ENCODE results near the gene RBBP4.
"Not testable (repeated sequence)": the region's sequence is repeated elsewhere in the genome, so short reads cannot be mapped to it uniquely, and the experiment has no call there.

The RBBP4 gene

DNA sequence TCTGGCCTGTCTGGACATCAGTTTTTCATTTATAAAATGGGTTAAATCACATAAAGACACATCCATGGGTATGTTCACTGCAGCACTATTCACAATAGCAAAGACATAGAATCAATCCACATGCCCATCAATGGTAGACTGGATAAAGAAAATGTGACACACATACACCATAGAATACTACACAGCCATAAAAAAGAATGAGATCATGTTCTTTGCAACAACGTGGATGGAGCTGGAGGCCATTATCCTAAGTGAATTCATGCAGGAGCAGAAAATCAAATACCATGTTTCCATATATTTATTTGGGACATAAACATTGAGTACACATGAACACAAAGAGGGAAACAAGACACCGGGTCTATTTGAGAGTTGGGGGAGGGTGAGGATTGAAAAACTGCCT lies 28.8 kb upstream of the RBBP4 start:
- H3K27ac ChIP-seq (ENCODE audit: low read depth in 2 of 2, low read length in 2 of 2), result no peak overlapping the region

DNA sequence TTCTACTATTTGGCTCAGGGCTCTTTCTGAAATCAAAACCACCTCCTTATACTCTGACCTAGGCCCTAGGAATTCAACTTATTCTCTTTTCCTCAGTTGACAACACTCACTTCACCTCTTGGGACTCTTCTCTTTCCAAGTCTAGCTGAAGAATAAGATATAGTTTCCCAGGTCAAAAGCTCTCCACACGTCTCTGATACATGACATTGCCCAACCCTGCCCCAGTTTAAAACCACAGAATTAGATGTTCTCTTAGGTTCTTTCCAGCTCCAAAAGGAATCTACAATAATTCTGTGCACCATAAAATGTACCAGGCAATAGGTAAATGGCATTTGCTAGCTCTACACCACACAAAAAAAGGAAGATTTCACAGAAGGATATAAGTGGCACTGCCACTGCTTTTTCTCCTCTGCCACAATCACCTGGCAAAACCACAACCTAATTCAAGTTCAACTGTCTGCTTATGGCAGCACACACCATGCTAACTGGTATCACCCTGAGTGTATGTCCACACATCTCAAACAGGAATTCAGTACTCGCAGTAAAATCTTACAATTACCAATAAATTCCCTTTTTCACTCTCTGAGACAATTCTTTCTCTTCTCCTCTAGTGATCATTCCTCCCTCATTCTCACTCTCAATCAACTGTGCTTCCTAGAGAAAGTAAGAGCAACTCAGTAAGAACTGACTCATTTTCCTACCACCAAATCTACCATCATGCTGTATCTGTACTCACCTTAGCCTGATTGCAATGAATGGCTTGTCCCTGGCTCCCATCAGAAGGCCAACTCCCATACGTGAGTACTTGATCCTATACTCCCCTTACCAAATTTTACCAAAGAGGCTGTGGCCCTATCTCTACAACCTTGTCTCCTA lies 28.0 kb upstream of the RBBP4 start:
- Histone ChIP-seq H3K4me1 (ENCODE audit: control insufficient read depth in 2 of 2, insufficient read depth in 2 of 2, low read length in 2 of 2) (no peaks in the 10 kb centered on the region), H3K27me3 (ENCODE audit: control insufficient read depth in 2 of 2, insufficient read depth in 2 of 2, low read length in 2 of 2) (no peaks in the 10 kb centered on the region), H3K4me3 (ENCODE audit: low read length in 2 of 2) (no peak overlapping the region), H3K9me3 (ENCODE audit: control insufficient read depth in 2 of 2, low read length in 2 of 2) (no peaks in the 10 kb centered on the region), H3K27ac (ENCODE audit: low read depth in 2 of 2, low read length in 2 of 2) (no peak overlapping the region), H3K9ac (ENCODE audit: low read depth in 1 of 2, low read length in 2 of 2) (no peak overlapping the region), H3K36me3 (ENCODE audit: control insufficient read depth in 2 of 2, insufficient read depth in 2 of 2, low read length in 2 of 2) (peaks cover 5 to 6% of the 10 kb centered on the region in 2 donors)

More for the DNA sequence above, 28.8 kb upstream of the RBBP4 start:
- Histone ChIP-seq H3K9me3 (ENCODE audit: control insufficient read depth in 2 of 2, low read length in 2 of 2) (no peaks in the 10 kb centered on the region), H3K4me3 (ENCODE audit: low read length in 2 of 2) (no peak overlapping the region), H3K36me3 (ENCODE audit: control insufficient read depth in 2 of 2, insufficient read depth in 2 of 2, low read length in 2 of 2) (peaks cover 4 to 5% of the 10 kb centered on the region in 2 donors), H3K4me1 (ENCODE audit: control insufficient read depth in 2 of 2, insufficient read depth in 2 of 2, low read length in 2 of 2) (no peaks in the 10 kb centered on the region), H3K9ac (ENCODE audit: low read depth in 1 of 2, low read length in 2 of 2) (no peak overlapping the region), H3K27me3 (ENCODE audit: control insufficient read depth in 2 of 2, insufficient read depth in 2 of 2, low read length in 2 of 2) (no peaks in the 10 kb centered on the region)

DNA sequence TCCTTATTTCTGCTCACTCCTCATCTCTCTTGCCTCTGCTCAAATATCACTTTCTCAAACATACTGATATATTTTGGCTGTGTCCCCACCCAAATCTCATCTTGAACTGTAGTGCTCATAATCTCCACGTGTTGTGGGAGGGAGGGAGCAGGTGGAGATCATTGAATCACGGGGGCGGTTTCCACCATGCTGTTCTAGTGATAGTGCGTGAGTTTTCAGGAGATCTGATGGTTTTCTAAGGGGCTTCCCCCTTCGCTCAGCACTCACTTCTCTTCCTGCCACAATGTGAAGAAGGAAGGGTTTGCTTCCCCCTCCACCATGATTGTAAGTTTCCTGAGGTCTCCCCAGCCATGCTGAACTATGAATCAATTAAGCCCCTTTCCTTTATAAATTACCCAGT lies 27.2 kb upstream of the RBBP4 start:
- H3K9me3 ChIP-seq (ENCODE audit: control insufficient read depth in 2 of 2, low read length in 2 of 2), result no peaks in the 10 kb centered on the region

DNA sequence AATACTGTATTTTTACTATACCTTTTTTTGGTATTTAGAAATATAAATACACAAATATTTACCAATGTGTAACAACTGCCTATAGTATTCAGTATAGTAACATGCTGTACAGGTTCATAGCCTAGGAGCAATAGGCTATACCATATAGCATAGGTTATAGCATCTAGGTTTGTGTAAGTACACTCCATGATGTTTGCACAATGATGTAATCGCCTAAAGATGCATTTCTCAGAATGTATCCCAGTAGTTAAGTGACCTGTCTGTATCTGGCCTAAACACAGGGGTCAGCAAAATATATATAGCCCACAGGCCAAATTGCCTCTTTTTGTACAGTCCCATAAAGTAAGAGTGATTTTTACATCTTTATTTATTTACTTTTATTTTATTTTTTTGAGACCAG lies 24.8 kb upstream of the RBBP4 start:
- H3K9ac ChIP-seq (ENCODE audit: low read depth in 1 of 2, low read length in 2 of 2), result no peak overlapping the region
- no peaks in the 10 kb centered on the region for H3K4me1 ChIP-seq (ENCODE audit: control insufficient read depth in 2 of 2, insufficient read depth in 2 of 2, low read length in 2 of 2)
- peaks cover 9 to 16% of the 10 kb centered on the region in 2 donors for H3K36me3 ChIP-seq (ENCODE audit: control insufficient read depth in 2 of 2, insufficient read depth in 2 of 2, low read length in 2 of 2)
- H3K4me3 ChIP-seq (ENCODE audit: low read length in 2 of 2), result no peak overlapping the region
- H3K9me3 ChIP-seq (ENCODE audit: control insufficient read depth in 2 of 2, low read length in 2 of 2), result no peaks in the 10 kb centered on the region
- no peaks in the 10 kb centered on the region for H3K27me3 ChIP-seq (ENCODE audit: control insufficient read depth in 2 of 2, insufficient read depth in 2 of 2, low read length in 2 of 2)
- H3K27ac ChIP-seq (ENCODE audit: low read depth in 2 of 2, low read length in 2 of 2), result no peak overlapping the region

More for the DNA sequence above, 27.2 kb upstream of the RBBP4 start:
- H3K9ac ChIP-seq (ENCODE audit: low read depth in 1 of 2, low read length in 2 of 2), result no peak overlapping the region
- no peak overlapping the region for H3K27ac ChIP-seq (ENCODE audit: low read depth in 2 of 2, low read length in 2 of 2)
- peaks cover 6 to 8% of the 10 kb centered on the region in 2 donors for H3K36me3 ChIP-seq (ENCODE audit: control insufficient read depth in 2 of 2, insufficient read depth in 2 of 2, low read length in 2 of 2)
- no peaks in the 10 kb centered on the region for H3K27me3 ChIP-seq (ENCODE audit: control insufficient read depth in 2 of 2, insufficient read depth in 2 of 2, low read length in 2 of 2)
- no peak overlapping the region for H3K4me3 ChIP-seq (ENCODE audit: low read length in 2 of 2)
- H3K4me1 ChIP-seq (ENCODE audit: control insufficient read depth in 2 of 2, insufficient read depth in 2 of 2, low read length in 2 of 2), result no peaks in the 10 kb centered on the region

DNA sequence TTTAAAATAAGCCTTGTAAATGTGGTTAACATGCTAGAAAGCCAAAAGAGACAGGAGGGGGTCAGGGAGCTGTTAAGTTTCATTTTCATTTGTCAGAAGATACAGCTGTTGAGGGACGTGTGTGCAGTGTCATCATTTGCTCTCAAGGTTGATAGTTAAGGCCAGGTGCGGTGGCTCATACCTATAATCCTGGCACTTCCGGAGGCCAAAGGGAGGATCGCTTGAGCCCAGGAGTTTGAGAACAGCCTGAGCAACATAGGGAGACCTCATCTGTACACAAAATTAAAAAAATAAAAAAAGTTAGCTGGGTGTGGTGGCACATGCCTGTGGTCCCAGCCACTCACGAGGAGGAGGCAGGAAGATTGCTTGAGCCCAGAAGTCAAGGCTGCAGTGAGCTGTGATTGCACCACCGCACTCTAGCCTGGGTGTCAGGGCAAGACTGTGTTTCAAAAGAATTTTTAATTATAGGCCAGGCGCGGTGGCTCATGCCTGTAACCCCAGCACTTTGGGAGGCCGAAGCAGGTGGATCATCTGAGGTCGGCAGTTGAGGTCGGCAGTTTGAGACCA lies 23.3 kb upstream of the RBBP4 start:
- Histone ChIP-seq H3K27ac (ENCODE audit: low read depth in 2 of 2, low read length in 2 of 2) (peak overlapping the region in 1 of 2 donors; percentile 17), H3K4me3 (ENCODE audit: low read length in 2 of 2) (no peak overlapping the region), H3K4me1 (ENCODE audit: control insufficient read depth in 2 of 2, insufficient read depth in 2 of 2, low read length in 2 of 2) (no peaks in the 10 kb centered on the region), H3K27me3 (ENCODE audit: control insufficient read depth in 2 of 2, insufficient read depth in 2 of 2, low read length in 2 of 2) (no peaks in the 10 kb centered on the region), H3K9me3 (ENCODE audit: control insufficient read depth in 2 of 2, low read length in 2 of 2) (no peaks in the 10 kb centered on the region), H3K9ac (ENCODE audit: low read depth in 1 of 2, low read length in 2 of 2) (no peak overlapping the region), H3K36me3 (ENCODE audit: control insufficient read depth in 2 of 2, insufficient read depth in 2 of 2, low read length in 2 of 2) (peaks cover 10 to 20% of the 10 kb centered on the region in 2 donors)

DNA sequence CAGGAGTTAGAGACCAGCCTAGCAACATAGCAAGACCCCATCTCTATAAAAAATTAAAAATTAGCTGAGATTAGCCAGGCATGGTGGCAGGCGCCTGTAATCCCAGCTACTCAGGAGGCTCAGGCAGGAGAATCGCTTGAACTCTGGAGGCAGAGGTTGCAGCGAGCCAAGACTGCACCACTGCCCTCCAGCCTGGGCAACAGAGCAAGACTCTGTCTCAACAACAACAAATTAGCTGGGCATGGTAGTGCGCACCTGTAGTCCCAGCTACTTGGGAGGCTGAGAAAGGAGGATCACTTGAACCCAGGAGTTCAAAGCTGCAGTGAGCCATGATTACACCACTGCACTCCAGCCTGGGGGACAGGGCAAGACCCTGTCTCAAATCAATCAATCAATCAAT lies 20.8 kb upstream of the RBBP4 start:
- not testable (repeated sequence) for H3K27me3 ChIP-seq (ENCODE audit: control insufficient read depth in 2 of 2, insufficient read depth in 2 of 2, low read length in 2 of 2); H3K9ac ChIP-seq (ENCODE audit: low read depth in 1 of 2, low read length in 2 of 2); H3K27ac ChIP-seq (ENCODE audit: low read depth in 2 of 2, low read length in 2 of 2); H3K4me1 ChIP-seq (ENCODE audit: control insufficient read depth in 2 of 2, insufficient read depth in 2 of 2, low read length in 2 of 2); H3K4me3 ChIP-seq (ENCODE audit: low read length in 2 of 2); H3K9me3 ChIP-seq (ENCODE audit: control insufficient read depth in 2 of 2, low read length in 2 of 2)
- H3K36me3 ChIP-seq (ENCODE audit: control insufficient read depth in 2 of 2, insufficient read depth in 2 of 2, low read length in 2 of 2), result peaks cover 15 to 20% of the 10 kb centered on the region in 2 donors

DNA sequence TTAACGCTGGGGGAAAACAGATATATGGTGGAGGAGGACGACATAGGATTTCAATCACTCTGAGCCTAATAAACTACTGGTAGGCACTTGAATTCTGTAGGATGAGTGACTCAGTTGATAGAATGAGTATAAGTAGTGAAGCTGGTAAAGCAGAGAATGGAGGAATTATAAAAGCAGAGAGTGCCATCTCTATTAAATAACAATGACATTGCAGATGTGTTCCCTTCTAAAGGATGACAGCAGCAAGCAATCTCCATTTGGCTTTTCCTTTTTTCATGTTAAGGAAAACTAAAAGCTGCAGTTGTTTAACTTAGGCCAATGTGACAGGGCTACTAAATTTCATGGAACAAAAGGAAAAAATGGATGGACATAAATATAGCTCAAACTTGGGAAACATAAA lies 18.2 kb upstream of the RBBP4 start:
- Histone ChIP-seq H3K9me3 (ENCODE audit: control insufficient read depth in 2 of 2, low read length in 2 of 2) (no peaks in the 10 kb centered on the region), H3K36me3 (ENCODE audit: control insufficient read depth in 2 of 2, insufficient read depth in 2 of 2, low read length in 2 of 2) (peaks cover 9 to 15% of the 10 kb centered on the region in 2 donors), H3K27ac (ENCODE audit: low read depth in 2 of 2, low read length in 2 of 2) (no peak overlapping the region), H3K27me3 (ENCODE audit: control insufficient read depth in 2 of 2, insufficient read depth in 2 of 2, low read length in 2 of 2) (no peaks in the 10 kb centered on the region), H3K9ac (ENCODE audit: low read depth in 1 of 2, low read length in 2 of 2) (no peak overlapping the region), H3K4me3 (ENCODE audit: low read length in 2 of 2) (no peak overlapping the region), H3K4me1 (ENCODE audit: control insufficient read depth in 2 of 2, insufficient read depth in 2 of 2, low read length in 2 of 2) (no peaks in the 10 kb centered on the region)

DNA sequence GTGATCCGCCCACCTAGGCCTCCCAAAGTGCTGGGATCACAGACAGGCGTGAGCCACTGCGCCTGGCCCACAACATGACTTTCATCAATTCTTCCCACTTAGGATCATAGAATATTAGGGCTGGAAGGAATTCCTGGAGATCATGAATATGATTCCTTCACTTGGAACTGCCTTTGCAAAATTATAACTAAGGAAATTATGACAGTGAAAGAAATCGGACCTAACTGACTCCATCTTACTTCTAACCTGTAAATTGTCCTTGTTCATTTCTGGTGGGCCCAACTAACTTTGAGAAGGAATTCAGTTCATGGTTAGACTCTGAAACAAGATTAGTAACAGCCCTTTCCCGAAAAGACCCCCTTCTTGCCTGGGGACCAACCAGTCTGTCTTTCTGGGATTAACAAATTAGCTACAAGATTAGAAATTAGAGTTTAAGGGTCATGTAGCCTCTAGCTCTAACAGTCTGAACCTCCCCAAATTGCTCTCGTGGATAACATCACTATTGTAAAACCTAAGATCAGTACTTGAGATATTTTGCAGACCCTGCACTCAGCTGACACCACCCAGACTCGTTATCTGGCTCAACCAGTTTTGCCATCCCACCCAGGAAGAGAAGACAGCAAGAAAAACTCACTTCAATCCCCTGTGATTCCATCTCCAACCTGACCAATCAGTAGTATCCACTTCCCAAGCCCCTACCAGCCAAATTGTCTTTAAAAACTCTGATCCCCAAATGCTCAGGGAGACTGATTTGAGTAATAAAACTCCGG lies 15.3 kb upstream of the RBBP4 start:
- Histone ChIP-seq H3K4me1 (ENCODE audit: control insufficient read depth in 2 of 2, insufficient read depth in 2 of 2, low read length in 2 of 2) (no peaks in the 10 kb centered on the region), H3K27me3 (ENCODE audit: control insufficient read depth in 2 of 2, insufficient read depth in 2 of 2, low read length in 2 of 2) (no peaks in the 10 kb centered on the region), H3K36me3 (ENCODE audit: control insufficient read depth in 2 of 2, insufficient read depth in 2 of 2, low read length in 2 of 2) (peaks cover 4 to 9% of the 10 kb centered on the region in 2 donors), H3K9me3 (ENCODE audit: control insufficient read depth in 2 of 2, low read length in 2 of 2) (no peaks in the 10 kb centered on the region), H3K9ac (ENCODE audit: low read depth in 1 of 2, low read length in 2 of 2) (no peak overlapping the region), H3K4me3 (ENCODE audit: low read length in 2 of 2) (no peak overlapping the region), H3K27ac (ENCODE audit: low read depth in 2 of 2, low read length in 2 of 2) (no peak overlapping the region)

DNA sequence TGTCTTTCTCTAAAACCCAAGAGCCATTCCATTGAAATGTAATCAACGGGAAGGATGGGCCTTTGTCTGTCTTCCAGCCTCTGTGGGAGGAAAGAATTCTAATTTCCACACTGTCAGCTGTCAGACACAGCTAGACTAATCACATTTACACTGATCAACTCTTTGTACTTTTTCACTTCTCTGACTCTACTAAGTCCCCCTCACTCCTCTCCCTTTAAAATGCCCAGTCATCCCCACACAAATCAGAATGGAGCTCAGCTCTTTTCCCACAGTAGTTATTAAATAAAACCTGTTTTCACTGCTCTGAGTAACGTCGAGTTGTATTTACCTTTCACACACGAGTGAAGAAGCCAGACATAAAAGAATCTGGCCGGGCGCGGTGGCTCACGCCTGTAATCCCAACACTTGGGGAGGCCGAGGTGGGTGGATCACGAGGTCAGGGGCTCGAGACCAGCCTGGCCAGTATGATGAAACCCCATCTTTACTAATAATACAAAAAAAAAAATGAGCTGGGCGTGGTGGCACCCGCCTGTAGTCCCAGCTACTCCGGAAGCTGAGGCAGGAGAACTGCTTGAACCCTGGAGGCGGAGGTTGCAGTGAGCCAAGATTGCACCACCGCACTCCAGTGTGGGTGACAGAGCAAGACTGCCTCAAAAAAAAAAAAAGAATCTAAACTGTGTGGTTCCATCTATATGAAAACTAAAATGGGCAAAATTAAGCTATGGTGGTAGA lies 13.9 kb upstream of the RBBP4 start:
- Histone ChIP-seq H3K27ac (ENCODE audit: low read depth in 2 of 2, low read length in 2 of 2) (no peak overlapping the region), H3K27me3 (ENCODE audit: control insufficient read depth in 2 of 2, insufficient read depth in 2 of 2, low read length in 2 of 2) (no peaks in the 10 kb centered on the region), H3K4me3 (ENCODE audit: low read length in 2 of 2) (no peak overlapping the region), H3K9me3 (ENCODE audit: control insufficient read depth in 2 of 2, low read length in 2 of 2) (no peaks in the 10 kb centered on the region), H3K9ac (ENCODE audit: low read depth in 1 of 2, low read length in 2 of 2) (no peak overlapping the region), H3K4me1 (ENCODE audit: control insufficient read depth in 2 of 2, insufficient read depth in 2 of 2, low read length in 2 of 2) (no peaks in the 10 kb centered on the region), H3K36me3 (ENCODE audit: control insufficient read depth in 2 of 2, insufficient read depth in 2 of 2, low read length in 2 of 2) (peaks cover 4 to 6% of the 10 kb centered on the region in 2 donors)

Measured in mucosa of rectum (tissue), 2 donors.